Measurements from ENCODE around the gene OR4Q3. TPM values are rescaled to one million over a fixed set of nuclear protein-coding genes. Genes with fewer than 3 reads are reported as not detected.
"Not testable (repeated sequence)": the region's sequence is repeated elsewhere in the genome, so short reads cannot be mapped to it uniquely, and the experiment has no call there.

OR4Q3 gene
- total RNA-seq (not detected), total RNA-seq (0 to 0.11 (median 0) reads per million in 172 experiments)
- not detected for polyA plus RNA-seq (2013, experiment 1 of 2)
- polyA plus RNA-seq (2013, experiment 2 of 2): not detected

DNA sequence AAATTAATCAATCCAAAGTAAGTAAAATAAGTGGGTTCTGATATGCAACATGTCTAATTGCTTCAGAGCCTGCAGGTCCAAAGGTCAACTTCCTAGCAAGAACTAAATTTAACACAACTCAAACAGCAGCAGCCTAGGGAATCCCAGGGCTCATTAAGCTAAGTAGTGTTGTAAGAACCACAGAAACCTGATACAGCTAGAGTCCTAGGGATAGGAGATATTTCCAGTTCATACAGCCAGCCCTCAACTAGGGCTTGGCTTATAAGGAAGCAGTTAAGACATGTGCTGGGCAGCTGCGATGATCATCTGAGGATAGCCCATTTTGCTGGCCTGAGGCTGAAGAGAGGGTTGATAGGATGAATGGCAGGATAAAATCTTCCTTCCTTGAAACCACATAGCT lies at the start of gene OR4Q3:
Gene OR4Q3, plus strand, starts transcription at position 316 of the 400 bp plus-strand sequence.
- Histone ChIP-seq H3K4me1 (ENCODE audit: insufficient read depth, low read length) (no peaks in the 10 kb centered on the region), H3K27me3 (ENCODE audit: control insufficient read depth in 1 of 2, insufficient read depth in 2 of 2, low read length in 2 of 2) (no peaks in the 10 kb centered on the region), H3K36me3 (ENCODE audit: insufficient read depth, low read length) (no peaks in the 10 kb centered on the region), H3K4me3 (ENCODE audit: low read length) (no peak within 1 kb of the TSS), H3K27ac (ENCODE audit: low read depth in 1 of 2, low read length in 2 of 2) (no peak within 1 kb of the TSS), H3K9me3 (ENCODE audit: control insufficient read depth in 1 of 2, insufficient read depth in 1 of 2, low read length in 2 of 2) (no peaks in the 10 kb centered on the region)
- Mint-ChIP-seq H3K36me3 (ENCODE audit: low read depth) (no peaks in the 10 kb centered on the region), H3K27ac (no peak within 1 kb of the TSS), H3K4me3 (no peak within 1 kb of the TSS), H3K9me3 (peaks cover 7% of the 10 kb centered on the region), H3K27me3 (peaks cover 18% of the 10 kb centered on the region), H3K4me1 (ENCODE audit: low read depth) (no peaks in the 10 kb centered on the region)
- intact Hi-C loops (cut with DNase I, micrococcal nuclease): no loop called here
- DNase-seq (no peak), ATAC-seq (ENCODE audit: poor library complexity) (no peak)
- TF ChIP-seq CTCF (IDR thresholded peaks at IDR 0.05): no peak
- POLR2A ChIA-PET: no interaction called here
- CTCF ChIA-PET: no interaction called here

GRCh38 chr14:19729359-19729758 lies 14.0 kb upstream of the OR4Q3 start:
- no peaks in the 10 kb centered on the region for H3K4me1 Mint-ChIP-seq (ENCODE audit: low read depth)
- no peak overlapping the region for H3K27ac Mint-ChIP-seq
- no peaks in the 10 kb centered on the region for H3K27me3 Mint-ChIP-seq
- TF ChIP-seq CTCF (IDR thresholded peaks at IDR 0.05): no peak
- H3K4me1 ChIP-seq (ENCODE audit: insufficient read depth, low read length): no peaks in the 10 kb centered on the region
- ATAC-seq (ENCODE audit: poor library complexity) (no peak), DNase-seq (no peak)
- H3K4me3 Mint-ChIP-seq: no peak overlapping the region
- peaks cover 2% of the 10 kb centered on the region for H3K9me3 Mint-ChIP-seq
- peaks cover 5 to 15% of the 10 kb centered on the region in 2 experiments for H3K9me3 ChIP-seq (ENCODE audit: control insufficient read depth in 1 of 2, insufficient read depth in 1 of 2, low read length in 2 of 2)
- intact Hi-C loops (cut with DNase I, micrococcal nuclease): no loop called here
- H3K36me3 Mint-ChIP-seq (ENCODE audit: low read depth): no peaks in the 10 kb centered on the region
- no peaks in the 10 kb centered on the region for H3K36me3 ChIP-seq (ENCODE audit: insufficient read depth, low read length)
- no peak overlapping the region for H3K27ac ChIP-seq (ENCODE audit: low read depth in 1 of 2, low read length in 2 of 2)
- H3K4me3 ChIP-seq (ENCODE audit: low read length): no peak overlapping the region
- CTCF ChIA-PET: no interaction called here
- H3K27me3 ChIP-seq (ENCODE audit: control insufficient read depth in 1 of 2, insufficient read depth in 2 of 2, low read length in 2 of 2): no peaks in the 10 kb centered on the region
- POLR2A ChIA-PET: no interaction called here

GRCh38 chr14:19729763-19730162 lies 13.6 kb upstream of the OR4Q3 start:
- H3K4me1 Mint-ChIP-seq (ENCODE audit: low read depth): no peaks in the 10 kb centered on the region
- ATAC-seq (ENCODE audit: poor library complexity): no peak

GRCh38 chr14:19733893-19734292 lies 9.5 kb upstream of the OR4Q3 start:
- H3K27me3 Mint-ChIP-seq; intact Hi-C loops (cut with DNase I, micrococcal nuclease); H3K27me3 ChIP-seq (ENCODE audit: control insufficient read depth in 1 of 2, insufficient read depth in 2 of 2, low read length in 2 of 2); H3K4me3 Mint-ChIP-seq; H3K4me1 Mint-ChIP-seq (ENCODE audit: low read depth); H3K27ac Mint-ChIP-seq; H3K36me3 ChIP-seq (ENCODE audit: insufficient read depth, low read length); H3K27ac ChIP-seq (ENCODE audit: low read depth in 1 of 2, low read length in 2 of 2); ATAC-seq (ENCODE audit: poor library complexity); H3K9me3 Mint-ChIP-seq; POLR2A ChIA-PET; CTCF ChIA-PET; H3K9me3 ChIP-seq (ENCODE audit: control insufficient read depth in 1 of 2, insufficient read depth in 1 of 2, low read length in 2 of 2); H3K36me3 Mint-ChIP-seq (ENCODE audit: low read depth); H3K4me3 ChIP-seq (ENCODE audit: low read length); H3K4me1 ChIP-seq (ENCODE audit: insufficient read depth, low read length); DNase-seq: not testable (repeated sequence)

More at GRCh38 chr14:19729763-19730162, 13.6 kb upstream of the OR4Q3 start:
- H3K4me1 ChIP-seq (ENCODE audit: insufficient read depth, low read length): no peaks in the 10 kb centered on the region
- H3K27ac Mint-ChIP-seq: no peak overlapping the region
- peaks cover 2% of the 10 kb centered on the region for H3K9me3 Mint-ChIP-seq
- H3K4me3 ChIP-seq (ENCODE audit: low read length): no peak overlapping the region
- H3K9me3 ChIP-seq (ENCODE audit: control insufficient read depth in 1 of 2, insufficient read depth in 1 of 2, low read length in 2 of 2): peaks cover 5 to 15% of the 10 kb centered on the region in 2 experiments
- H3K27me3 ChIP-seq (ENCODE audit: control insufficient read depth in 1 of 2, insufficient read depth in 2 of 2, low read length in 2 of 2): no peaks in the 10 kb centered on the region
- H3K27ac ChIP-seq (ENCODE audit: low read depth in 1 of 2, low read length in 2 of 2): no peak overlapping the region
- intact Hi-C loops (cut with DNase I, micrococcal nuclease): no loop called here
- ChIA-PET POLR2A (no interaction called here), CTCF (no interaction called here)
- no peaks in the 10 kb centered on the region for H3K36me3 Mint-ChIP-seq (ENCODE audit: low read depth)
- no peaks in the 10 kb centered on the region for H3K36me3 ChIP-seq (ENCODE audit: insufficient read depth, low read length)
- H3K27me3 Mint-ChIP-seq: no peaks in the 10 kb centered on the region
- no peak for TF ChIP-seq CTCF (IDR thresholded peaks at IDR 0.05)
- no peak for DNase-seq
- H3K4me3 Mint-ChIP-seq: no peak overlapping the region

DNA sequence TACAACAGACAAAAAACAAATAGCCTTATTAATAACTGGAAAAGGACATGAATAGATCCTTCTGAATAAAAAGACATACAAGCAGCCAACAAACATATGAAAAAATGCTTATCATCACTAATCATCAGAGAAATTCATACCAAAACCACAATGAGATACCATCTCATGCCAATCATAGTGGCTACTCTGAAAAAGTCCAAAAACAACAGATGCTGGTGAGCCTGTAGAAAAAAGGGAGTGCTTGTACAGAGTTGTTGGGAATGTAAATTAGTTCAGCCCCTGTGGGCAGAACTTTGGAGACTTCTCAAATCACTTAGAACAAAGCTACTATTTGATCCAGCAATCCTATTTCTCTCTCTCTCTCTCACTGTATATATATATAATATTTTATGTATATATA lies 8.9 kb downstream of the OR4Q3 start:
- H3K4me3 ChIP-seq (ENCODE audit: low read length); ATAC-seq (ENCODE audit: poor library complexity); CTCF ChIA-PET; H3K4me1 Mint-ChIP-seq (ENCODE audit: low read depth); H3K4me3 Mint-ChIP-seq; H3K4me1 ChIP-seq (ENCODE audit: insufficient read depth, low read length); H3K27ac ChIP-seq (ENCODE audit: low read depth in 1 of 2, low read length in 2 of 2); DNase-seq; H3K9me3 Mint-ChIP-seq; H3K27me3 ChIP-seq (ENCODE audit: control insufficient read depth in 1 of 2, insufficient read depth in 2 of 2, low read length in 2 of 2); H3K9me3 ChIP-seq (ENCODE audit: control insufficient read depth in 1 of 2, insufficient read depth in 1 of 2, low read length in 2 of 2); H3K27ac Mint-ChIP-seq; H3K36me3 ChIP-seq (ENCODE audit: insufficient read depth, low read length); H3K36me3 Mint-ChIP-seq (ENCODE audit: low read depth); POLR2A ChIA-PET; intact Hi-C loops (cut with DNase I, micrococcal nuclease); H3K27me3 Mint-ChIP-seq: not testable (repeated sequence)
